GM11168 (cell line): ENCODE measurements around the gene ZNF575.
"Not testable (repeated sequence)": the region's sequence is repeated elsewhere in the genome, so short reads cannot be mapped to it uniquely, and the experiment has no call there.

Experiments
- in situ Hi-C: fragments of 300-500 bp; cut with MboI; formaldehyde crosslinking; loops from one replicate; pipeline ENCODE4 v1.12.0; 2022; ENCODE audit warnings: low sequenced_read_pairs; ENCODE audit not compliant: unreplicated experiment

Gene ZNF575

GRCh38 chr19:43538922-43539321 is 5.9 kb downstream of the ZNF575 start:
- in situ Hi-C loops, result no loop called here

GRCh38 chr19:43540381-43540780 is 7.4 kb downstream of the ZNF575 start:
- in situ Hi-C loops, result no loop called here

GRCh38 chr19:43541920-43542650 is 9.1 kb downstream of the ZNF575 start:
- in situ Hi-C loops, result no loop called here

- in situ Hi-C loops, result no loop called here
These were observed 11.1 kb downstream of the ZNF575 start for GRCh38 chr19:43544077-43544476.

- in situ Hi-C loops, result no loop called here
These were observed 12.3 kb downstream of the ZNF575 start for GRCh38 chr19:43545276-43545675.

- in situ Hi-C loops, result no loop called here
These were observed 13.0 kb downstream of the ZNF575 start for GRCh38 chr19:43545981-43546380.

GRCh38 chr19:43546581-43546980 is 13.6 kb downstream of the ZNF575 start:
- in situ Hi-C loops, result no loop called here

GRCh38 chr19:43547926-43548325 is 14.9 kb downstream of the ZNF575 start:
- in situ Hi-C loops, result not testable (repeated sequence)

GRCh38 chr19:43548706-43549105 is 15.7 kb downstream of the ZNF575 start:
- in situ Hi-C loops, result no loop called here

- in situ Hi-C loops, result no loop called here
These were observed 18.6 kb downstream of the ZNF575 start for GRCh38 chr19:43551399-43552197.

- in situ Hi-C loops, result no loop called here
These were observed 19.1 kb downstream of the ZNF575 start for GRCh38 chr19:43552198-43552450.

GRCh38 chr19:43552616-43553015 is 19.6 kb downstream of the ZNF575 start:
- in situ Hi-C loops, result no loop called here

GRCh38 chr19:43553656-43554055 is 20.7 kb downstream of the ZNF575 start:
- in situ Hi-C loops, result no loop called here

- in situ Hi-C loops, result no loop called here
These were observed 21.4 kb downstream of the ZNF575 start for GRCh38 chr19:43554317-43554895.

GRCh38 chr19:43555185-43555770 is 22.3 kb downstream of the ZNF575 start:
- in situ Hi-C loops, result no loop called here

- in situ Hi-C loops, result no loop called here
These were observed 27.7 kb downstream of the ZNF575 start for GRCh38 chr19:43560687-43561086.

GRCh38 chr19:43561139-43561970 is 28.4 kb downstream of the ZNF575 start:
- in situ Hi-C loops, result no loop called here

- in situ Hi-C loops, result no loop called here
These were observed 29.3 kb downstream of the ZNF575 start for GRCh38 chr19:43562226-43562697.

GRCh38 chr19:43562698-43563241 is 29.8 kb downstream of the ZNF575 start:
- in situ Hi-C loops, result no loop called here
